AG04449 (cell line): ENCODE data around the gene ZBTB43.

Experiments used
- CTCF ChIA-PET: fragments of 350-600 bp; formaldehyde crosslinking; extraction: SDS; loops from one replicate; lab custom pipeline; 2021; ENCODE audit warnings: antibody characterized with exemption; lab: Yijun Ruan, JAX
- POLR2A ChIA-PET: fragments of 400-600, 350-600 bp; formaldehyde crosslinking; extraction: SDS; loops from one replicate; lab custom pipeline; 2020; ENCODE audit warnings: antibody characterized with exemption, inconsistent platforms; lab: Yijun Ruan, JAX
- DNase-seq: peaks from one replicate; pipeline ENCODE4 v3.0.0-alpha.2; 2010; ENCODE audit warnings: low read depth, low spot score
- H3K4me3 ChIP-seq: 2 replicates; pipeline ENCODE4 v1.5.1; 2011; ENCODE audit warnings: low read depth, mild to moderate bottlenecking, control low read depth, low read length
- CTCF ChIP-seq: IDR thresholded peaks from one replicate; pipeline ENCODE4 v1.5.1; 2011; ENCODE audit warnings: mild to moderate bottlenecking, moderate library complexity, low read length, control low read depth, inconsistent platforms; ENCODE audit not compliant: insufficient read depth; ENCODE audit errors: missing control alignments

ZBTB43 gene

GRCh38 chr9:126788634-126789349, 16.0 kb upstream of the ZBTB43 start:
- POLR2A ChIA-PET: no interaction called here
- no peak for TF ChIP-seq CTCF
- CTCF ChIA-PET: interaction anchor here (0.8 to 6.5 kb wide), 4 partner anchors 10 to 83 kb away, joined by 3 to 46 read pairs (median 4); no protein-coding TSS in a partner anchor
- DNase-seq: no peak
- no peak overlapping the region for H3K4me3 ChIP-seq

GRCh38 chr9:126790561-126790960, 14.3 kb upstream of the ZBTB43 start:
- TF ChIP-seq CTCF: no peak
- DNase-seq: no peak
- no peak overlapping the region for H3K4me3 ChIP-seq
- CTCF ChIA-PET: interaction anchor here (5.2 to 6.5 kb wide), 2 partner anchors 10 to 84 kb away, joined by 46 to 53 read pairs; no protein-coding TSS in a partner anchor
- POLR2A ChIA-PET: interaction anchor here (1.5 kb wide), 1 partner anchor 14 kb away, joined by 4 read pairs; the partner anchor contains the start of gene ZBTB43

GRCh38 chr9:126791406-126792230, 13.2 kb upstream of the ZBTB43 start:
- POLR2A ChIA-PET: interaction anchor here (1.5 kb wide), 1 partner anchor 13 kb away, joined by 4 read pairs; the partner anchor contains the start of gene ZBTB43

GRCh38 chr9:126793686-126794417, 11.0 kb upstream of the ZBTB43 start:
- TF ChIP-seq CTCF: no peak
- ChIA-PET CTCF (interaction anchor here (5.2 to 6.5 kb wide), 2 partner anchors 13 to 88 kb away, joined by 46 to 53 read pairs; no protein-coding TSS in a partner anchor), POLR2A (no interaction called here)
- no peak overlapping the region for H3K4me3 ChIP-seq
- DNase-seq: no peak

More at GRCh38 chr9:126791406-126792230, 13.2 kb upstream of the ZBTB43 start:
- H3K4me3 ChIP-seq: no peak overlapping the region
- CTCF ChIA-PET: interaction anchor here (0.6 to 6.5 kb wide), 4 partner anchors 11 to 89 kb away, joined by 3 to 53 read pairs (median 24); no protein-coding TSS in a partner anchor
- DNase-seq: peak; percentile 57
- TF ChIP-seq CTCF: no peak

GRCh38 chr9:126794441-126794840, 10.4 kb upstream of the ZBTB43 start:
- no peak for TF ChIP-seq CTCF
- no peak overlapping the region for H3K4me3 ChIP-seq
- POLR2A ChIA-PET: no interaction called here
- no peak for DNase-seq
- CTCF ChIA-PET: interaction anchor here (5.2 kb wide), 1 partner anchor 14 kb away, joined by 53 read pairs; no protein-coding TSS in a partner anchor
